COR-L47 (cell line): ENCODE results near the gene ARHGAP10.

Experiments used
- DNase-seq: peaks from one replicate; lab custom pipeline; 2025; lab: John Stamatoyannopoulos, UW

Gene ARHGAP10

GRCh38 chr4:147770831-147771230 lies 38.9 kb downstream of the ARHGAP10 start:
- DNase-seq, result no peak

- no peak for DNase-seq
These were observed 40.2 kb downstream of the ARHGAP10 start for GRCh38 chr4:147772056-147772455.

- DNase-seq, result no peak
These were observed 40.6 kb downstream of the ARHGAP10 start for GRCh38 chr4:147772459-147772969.

- DNase-seq, result no peak
These were observed 41.6 kb downstream of the ARHGAP10 start for GRCh38 chr4:147773261-147774184.

- DNase-seq, result no peak
These were observed 44.8 kb downstream of the ARHGAP10 start for GRCh38 chr4:147776716-147777115.

GRCh38 chr4:147777456-147778091 lies 45.7 kb downstream of the ARHGAP10 start:
- no peak for DNase-seq

GRCh38 chr4:147778942-147779341 lies 47.1 kb downstream of the ARHGAP10 start:
- DNase-seq, result no peak

GRCh38 chr4:147779451-147779850 lies 47.6 kb downstream of the ARHGAP10 start:
- DNase-seq, result no peak

- DNase-seq, result no peak
These were observed 48.4 kb downstream of the ARHGAP10 start for GRCh38 chr4:147780137-147780777.

- DNase-seq, result no peak
These were observed 50.3 kb downstream of the ARHGAP10 start for GRCh38 chr4:147782087-147782781.

GRCh38 chr4:147785129-147785528 lies 53.2 kb downstream of the ARHGAP10 start:
- DNase-seq, result no peak

- no peak for DNase-seq
These were observed 54.1 kb downstream of the ARHGAP10 start for GRCh38 chr4:147786031-147786430.

GRCh38 chr4:147786531-147786930 lies 54.6 kb downstream of the ARHGAP10 start:
- no peak for DNase-seq

GRCh38 chr4:147787204-147787603 lies 55.3 kb downstream of the ARHGAP10 start:
- DNase-seq, result no peak

- no peak for DNase-seq
These were observed 56.9 kb downstream of the ARHGAP10 start for GRCh38 chr4:147788791-147789190.

GRCh38 chr4:147789596-147789995 lies 57.7 kb downstream of the ARHGAP10 start:
- DNase-seq, result no peak

GRCh38 chr4:147790412-147790811 lies 58.5 kb downstream of the ARHGAP10 start:
- no peak for DNase-seq

- DNase-seq, result no peak
These were observed 59.5 kb downstream of the ARHGAP10 start for GRCh38 chr4:147791341-147791740.

GRCh38 chr4:147791865-147792264 lies 60.0 kb downstream of the ARHGAP10 start:
- DNase-seq, result no peak

GRCh38 chr4:147793569-147794313 lies 61.9 kb downstream of the ARHGAP10 start:
- DNase-seq, result no peak

GRCh38 chr4:147794314-147794680 lies 62.4 kb downstream of the ARHGAP10 start:
- DNase-seq, result no peak
